GM12875 (cell line): ENCODE data around the gene UBIAD1.

Experiments used
- H3K4me3 ChIP-seq: one replicate; pipeline ENCODE4 v1.5.1; 2011; ENCODE audit warnings: low read depth, low read length, control low read depth
- TF ChIP-seq, protein P1 (sequence below): IDR thresholded peaks from 2 replicates; pipeline ENCODE4 v1.5.1; 2011; ENCODE audit warnings: low read depth, mild to moderate bottlenecking, control low read depth, inconsistent platforms, low read length, moderate library complexity, borderline replicate concordance; ENCODE audit not compliant: insufficient read depth

UBIAD1 gene

DNA sequence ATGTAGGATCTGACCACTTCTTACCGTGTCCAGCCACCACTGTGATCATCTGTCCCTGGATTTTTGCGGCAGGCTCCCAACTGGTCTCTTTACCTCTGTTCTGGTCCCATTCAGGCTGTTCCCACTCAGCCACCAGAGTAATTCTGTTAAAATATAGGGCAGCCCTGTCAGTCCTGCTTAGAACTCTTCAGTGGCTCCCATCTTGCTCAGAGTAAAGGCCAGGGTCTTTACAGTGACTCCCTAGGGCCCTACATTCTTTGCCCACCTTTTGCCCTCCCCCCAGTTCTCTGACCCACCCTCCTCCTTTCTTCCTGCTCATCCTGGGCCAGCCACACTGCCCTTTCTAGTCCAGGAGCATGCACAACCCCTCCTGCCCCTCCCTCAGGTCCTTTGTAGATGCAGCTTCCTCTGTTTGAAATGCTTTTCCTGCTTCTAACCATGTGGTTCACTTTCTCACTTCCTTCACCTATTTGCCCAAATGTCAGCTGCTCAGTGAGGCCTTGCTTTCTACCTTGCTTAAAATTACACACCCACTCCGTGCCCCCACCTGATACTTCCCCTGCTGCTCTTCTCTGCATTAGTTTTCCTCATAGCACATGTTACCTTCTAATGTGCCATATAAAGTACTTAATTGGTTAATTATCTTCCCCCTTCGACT lies 7.8 kb downstream of the UBIAD1 start:
- TF ChIP-seq, protein P1, sequence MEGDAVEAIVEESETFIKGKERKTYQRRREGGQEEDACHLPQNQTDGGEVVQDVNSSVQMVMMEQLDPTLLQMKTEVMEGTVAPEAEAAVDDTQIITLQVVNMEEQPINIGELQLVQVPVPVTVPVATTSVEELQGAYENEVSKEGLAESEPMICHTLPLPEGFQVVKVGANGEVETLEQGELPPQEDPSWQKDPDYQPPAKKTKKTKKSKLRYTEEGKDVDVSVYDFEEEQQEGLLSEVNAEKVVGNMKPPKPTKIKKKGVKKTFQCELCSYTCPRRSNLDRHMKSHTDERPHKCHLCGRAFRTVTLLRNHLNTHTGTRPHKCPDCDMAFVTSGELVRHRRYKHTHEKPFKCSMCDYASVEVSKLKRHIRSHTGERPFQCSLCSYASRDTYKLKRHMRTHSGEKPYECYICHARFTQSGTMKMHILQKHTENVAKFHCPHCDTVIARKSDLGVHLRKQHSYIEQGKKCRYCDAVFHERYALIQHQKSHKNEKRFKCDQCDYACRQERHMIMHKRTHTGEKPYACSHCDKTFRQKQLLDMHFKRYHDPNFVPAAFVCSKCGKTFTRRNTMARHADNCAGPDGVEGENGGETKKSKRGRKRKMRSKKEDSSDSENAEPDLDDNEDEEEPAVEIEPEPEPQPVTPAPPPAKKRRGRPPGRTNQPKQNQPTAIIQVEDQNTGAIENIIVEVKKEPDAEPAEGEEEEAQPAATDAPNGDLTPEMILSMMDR, result no peak
- H3K4me3 ChIP-seq, result no peak overlapping the region

DNA sequence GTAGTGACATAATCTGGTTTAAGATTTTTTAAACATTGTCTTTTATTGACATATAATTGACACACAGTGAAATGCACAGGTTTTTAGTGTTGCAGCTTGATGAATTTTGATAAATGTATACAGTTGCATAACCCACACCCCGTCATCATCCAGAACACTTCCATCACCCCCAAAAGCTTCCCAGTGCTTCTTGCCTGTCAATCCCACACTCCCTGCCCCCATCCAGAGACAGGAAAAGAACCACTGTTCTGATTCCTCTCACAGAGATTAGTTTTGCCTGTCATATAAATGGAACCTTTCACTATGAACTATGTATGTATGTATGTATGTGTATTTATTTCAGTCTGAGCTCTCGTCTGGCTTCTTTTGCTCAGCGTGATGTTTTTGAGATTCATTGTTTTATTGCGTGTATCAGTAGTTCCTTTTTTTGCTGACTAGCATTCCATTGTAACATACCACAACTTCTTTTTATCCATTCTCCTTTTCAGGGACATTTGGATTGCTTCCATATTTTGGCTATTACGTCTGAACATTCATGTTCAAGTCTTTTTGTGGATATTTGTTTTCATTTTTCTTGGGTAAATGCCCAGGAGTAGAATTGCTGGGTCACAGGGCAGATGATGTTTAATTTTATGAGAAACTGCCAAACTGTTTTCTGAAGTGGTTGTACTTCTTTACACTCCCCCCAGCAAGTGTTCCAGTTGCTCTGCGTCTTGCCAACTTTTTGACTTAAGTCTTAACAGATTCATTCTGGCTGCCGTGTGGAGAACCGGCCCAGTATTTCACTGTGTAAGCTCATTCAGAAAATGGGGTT lies 8.7 kb downstream of the UBIAD1 start:
- TF ChIP-seq, protein P1, result no peak
- H3K4me3 ChIP-seq, result no peak overlapping the region

DNA sequence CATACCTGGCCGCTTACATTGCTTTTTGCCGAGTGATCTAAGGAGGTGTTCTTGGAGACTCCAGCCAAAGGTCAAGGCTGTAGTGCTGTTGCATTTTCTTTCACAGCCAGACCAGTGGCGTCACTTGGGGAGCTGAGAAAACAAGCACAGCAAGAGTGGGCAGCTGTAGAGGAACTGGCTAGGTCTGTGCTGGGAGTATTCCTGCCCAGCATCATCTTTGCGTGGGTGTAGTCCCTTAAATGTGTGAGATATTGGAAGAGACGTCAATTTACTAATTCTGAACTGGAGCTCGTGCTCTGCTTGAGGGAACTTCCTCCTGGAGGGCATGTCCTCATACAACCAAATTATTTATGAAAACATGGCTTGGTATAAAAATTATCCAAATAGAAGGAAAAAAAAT lies 10.2 kb downstream of the UBIAD1 start:
- no peak overlapping the region for H3K4me3 ChIP-seq
- TF ChIP-seq, protein P1, result no peak

DNA sequence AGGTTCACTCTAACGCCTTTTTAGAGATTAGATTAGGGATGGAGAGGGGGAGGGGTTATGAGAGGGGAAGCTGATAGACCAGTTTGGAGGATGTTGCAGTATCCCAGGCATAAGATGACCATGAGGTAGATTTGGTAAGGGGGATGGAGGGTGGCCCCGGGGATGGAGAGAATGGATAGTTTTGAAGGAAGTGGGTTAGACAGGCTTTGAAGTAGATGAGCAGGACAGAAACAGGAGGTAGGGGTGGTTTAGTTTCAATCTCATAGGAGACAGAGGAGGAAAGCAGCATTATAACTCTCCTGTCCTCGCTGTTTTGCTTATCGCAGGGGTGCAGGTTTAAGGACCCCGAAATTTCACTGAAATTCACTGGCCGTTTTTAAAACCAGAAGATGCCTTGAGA lies 11.8 kb downstream of the UBIAD1 start:
- no peak overlapping the region for H3K4me3 ChIP-seq
- TF ChIP-seq, protein P1, result no peak

DNA sequence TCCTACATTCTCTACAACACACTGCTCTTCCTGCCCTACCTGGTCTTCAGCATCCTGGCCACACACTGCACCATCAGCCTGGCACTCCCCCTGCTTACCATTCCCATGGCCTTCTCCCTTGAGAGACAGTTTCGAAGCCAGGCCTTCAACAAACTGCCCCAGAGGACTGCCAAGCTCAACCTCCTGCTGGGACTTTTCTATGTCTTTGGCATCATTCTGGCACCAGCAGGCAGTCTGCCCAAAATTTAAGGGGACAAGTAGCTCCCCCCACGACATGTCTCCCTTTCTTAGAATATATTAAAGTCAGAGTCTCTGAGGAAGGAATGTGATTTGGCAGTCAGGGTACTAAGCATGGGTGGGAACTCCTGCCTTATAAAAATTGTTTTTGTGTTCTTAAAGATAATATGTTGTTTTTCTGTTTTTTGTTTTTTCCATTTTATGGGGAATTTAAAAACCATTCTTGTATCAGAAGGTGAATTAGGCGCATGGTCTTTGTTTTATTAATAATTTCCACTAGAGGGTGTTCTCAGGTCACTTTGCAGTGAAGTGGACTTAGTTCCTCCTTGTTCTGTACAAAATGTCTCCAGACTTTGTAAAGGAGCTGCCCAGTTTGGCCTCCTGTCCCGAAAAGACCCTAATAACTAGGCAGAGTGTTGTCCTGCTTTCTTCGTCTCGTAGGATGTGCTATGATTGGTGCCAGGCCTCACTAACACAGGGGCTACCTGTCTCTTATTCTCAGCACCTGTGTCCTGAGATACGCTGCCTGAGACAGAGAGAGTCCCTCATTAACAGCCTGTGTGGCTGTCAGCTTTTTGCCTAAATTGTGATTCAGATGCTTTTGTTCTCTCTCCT lies 13.1 kb downstream of the UBIAD1 start:
- TF ChIP-seq, protein P1, result no peak
- no peak overlapping the region for H3K4me3 ChIP-seq

DNA sequence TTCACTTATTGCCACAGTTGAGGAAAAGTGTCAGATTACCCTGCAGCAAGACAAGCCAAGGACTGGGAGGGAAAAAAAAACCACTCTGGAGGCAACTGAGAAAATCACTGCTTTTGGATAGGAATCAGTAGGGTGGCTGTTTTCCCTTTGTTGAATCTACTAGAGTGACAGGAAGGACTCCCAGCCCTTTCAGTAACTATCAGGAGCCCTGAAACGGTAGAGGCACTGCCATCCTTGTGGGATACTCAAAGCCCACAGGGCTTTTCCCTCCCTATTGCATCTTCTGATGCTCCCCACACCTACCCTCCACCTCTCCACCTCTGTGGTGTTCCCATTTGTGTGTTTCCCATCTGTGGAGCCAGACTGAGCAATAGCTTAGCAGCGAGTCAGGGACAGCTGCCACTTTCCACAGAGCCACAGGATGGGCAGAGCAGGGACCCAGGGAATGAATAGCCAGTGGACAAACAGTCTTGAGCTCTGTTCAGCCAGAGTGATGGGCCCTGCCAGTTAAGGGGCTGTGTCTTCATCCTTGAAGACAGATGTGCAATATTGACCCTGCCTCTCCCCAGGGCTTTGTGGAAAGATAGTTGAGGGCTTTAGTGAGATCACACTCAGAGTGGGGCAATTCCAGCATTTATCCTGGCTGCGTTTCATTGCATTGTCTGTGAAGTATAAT lies 13.9 kb downstream of the UBIAD1 start:
- TF ChIP-seq, protein P1, result no peak
- no peak overlapping the region for H3K4me3 ChIP-seq
